ENCODE data around the gene RABGGTB. TPM values are rescaled to one million over a fixed set of nuclear protein-coding genes. Genes with fewer than 3 reads are reported as not detected.

Gene RABGGTB
- polyA plus RNA-seq, 12 donors, result 74.9 to 124 (median 94.9) TPM; not detected in 1

Other genes starting within 250 kb of the RABGGTB start
- 1 to 10 TPM in 4 of 12 donors, under 1 TPM in 7, not detected in 1; 0.28 to 3.2 (median 0.68) TPM for gene SLC44A5, start 175.1 kb upstream of the RABGGTB start, polyA plus RNA-seq (ENCODE audit: insufficient read length in 12 of 12)
- 10 to 100 TPM in 11 of 12 donors, not detected in 1; 60.0 to 91.7 (median 74.4) TPM for gene ACADM, start 61.5 kb upstream of the RABGGTB start, polyA plus RNA-seq (ENCODE audit: insufficient read length in 12 of 12)
- 1 to 10 TPM in 1 of 12 donors, under 1 TPM in 9, not detected in 2; 0.28 to 1.1 (median 0.47) TPM for gene MSH4, start 10.6 kb downstream of the RABGGTB start, polyA plus RNA-seq (ENCODE audit: insufficient read length in 12 of 12)
- gene ASB17, start 146.1 kb downstream of the RABGGTB start, polyA plus RNA-seq (ENCODE audit: insufficient read length in 12 of 12), result not detected